H9 (cell line): ENCODE results near the gene MSI2. TPM values are rescaled to one million over a fixed set of nuclear protein-coding genes. Genes with fewer than 3 reads are reported as not detected.
A peak's percentile ranks its signal among the peaks of the same experiment; 100 is the strongest.

Experiments
- DNase-seq: peaks from one replicate; pipeline ENCODE4 v3.0.0-alpha.2; 2017
- H2AFZ ChIP-seq: one replicate; pipeline ENCODE4 v1.6.1; 2013; ENCODE audit warnings: mild to moderate bottlenecking, low read length, control low read depth, moderate library complexity
- H2AK5ac ChIP-seq: 2 replicates; pipeline ENCODE4 v1.6.1; 2013; ENCODE audit warnings: low read length, control low read depth, mixed read lengths; ENCODE audit not compliant: insufficient read length
- H2BK120ac ChIP-seq: one replicate; pipeline ENCODE4 v1.6.1; 2013; ENCODE audit warnings: low read depth, mild to moderate bottlenecking, low read length, control low read depth, inconsistent platforms; ENCODE audit not compliant: poor library complexity, severe bottlenecking
- H2BK12ac ChIP-seq: 2 replicates; pipeline ENCODE4 v1.6.1; 2013; ENCODE audit warnings: low read length, control low read depth, mixed read lengths, low read depth; ENCODE audit not compliant: insufficient read length
- H2BK15ac ChIP-seq: 2 replicates; pipeline ENCODE4 v1.6.1; 2013; ENCODE audit warnings: low read depth, low read length, control low read depth
- H2BK20ac ChIP-seq: one replicate; pipeline ENCODE4 v1.6.1; 2013; ENCODE audit warnings: low read depth, mild to moderate bottlenecking, low read length, control low read depth, inconsistent platforms; ENCODE audit not compliant: poor library complexity, severe bottlenecking
- H2BK5ac ChIP-seq: 2 replicates; pipeline ENCODE4 v1.6.1; 2013; ENCODE audit warnings: low read length, control low read depth, mixed read lengths; ENCODE audit not compliant: insufficient read length
- H3K14ac ChIP-seq: 2 replicates; pipeline ENCODE4 v1.6.1; 2013; ENCODE audit warnings: low read length, control low read depth; ENCODE audit not compliant: insufficient read depth
- H3K18ac ChIP-seq: 2 replicates; pipeline ENCODE4 v1.6.1; 2013; ENCODE audit warnings: low read depth, mild to moderate bottlenecking, mixed read lengths, low read length, control low read depth; ENCODE audit not compliant: insufficient read length
- H3K23ac ChIP-seq: 2 replicates; pipeline ENCODE4 v1.6.1; 2013; ENCODE audit warnings: low read length, control low read depth, mixed read lengths, low read depth; ENCODE audit not compliant: insufficient read length
- H3K23me2 ChIP-seq: 2 replicates; pipeline ENCODE4 v1.6.1; 2013; ENCODE audit warnings: low read depth, mild to moderate bottlenecking, mixed read lengths, low read length, control low read depth; ENCODE audit not compliant: insufficient read length, poor library complexity, severe bottlenecking
- H3K27ac ChIP-seq: 2 replicates; pipeline ENCODE4 v1.5.1; 2013; ENCODE audit warnings: low read length, control low read depth, mixed read lengths, low read depth; ENCODE audit not compliant: insufficient read length
- H3K27me3 ChIP-seq: 2 replicates; pipeline ENCODE4 v1.6.1; 2013; ENCODE audit warnings: low read length, control low read depth, inconsistent platforms; ENCODE audit not compliant: insufficient read depth
- H3K4ac ChIP-seq: 2 replicates; pipeline ENCODE4 v1.6.1; 2013; ENCODE audit warnings: low read depth, mild to moderate bottlenecking, control low read depth, inconsistent platforms, low read length, moderate library complexity
- H3K4me1 ChIP-seq: 2 replicates; pipeline ENCODE4 v1.6.1; 2013; ENCODE audit warnings: low read length, control low read depth, inconsistent platforms; ENCODE audit not compliant: insufficient read depth
- H3K4me2 ChIP-seq: 2 replicates; pipeline ENCODE4 v1.6.1; 2013; ENCODE audit warnings: low read length, control low read depth, mixed read lengths; ENCODE audit not compliant: insufficient read length, insufficient read depth
- H3K56ac ChIP-seq: 2 replicates; pipeline ENCODE4 v1.6.1; 2013; ENCODE audit warnings: low read depth, mild to moderate bottlenecking, mixed read lengths, low read length, control low read depth; ENCODE audit not compliant: insufficient read length
- H3K79me1 ChIP-seq: 2 replicates; pipeline ENCODE4 v1.6.1; 2013; ENCODE audit warnings: low read depth, mild to moderate bottlenecking, moderate library complexity, low read length, control low read depth, inconsistent platforms; ENCODE audit not compliant: insufficient read depth, poor library complexity, severe bottlenecking
- H3K79me2 ChIP-seq: 2 replicates; pipeline ENCODE4 v1.6.1; 2013; ENCODE audit warnings: low read length, control low read depth, inconsistent platforms; ENCODE audit not compliant: insufficient read depth
- H3K9ac ChIP-seq: 2 replicates; pipeline ENCODE4 v1.6.1; 2013; ENCODE audit warnings: low read length, control low read depth, mixed read lengths; ENCODE audit not compliant: insufficient read length; ENCODE audit errors: extremely low read depth
- H3K9me3 ChIP-seq: one replicate; pipeline ENCODE4 v1.6.1; 2013; ENCODE audit warnings: low read depth, low read length, inconsistent platforms; ENCODE audit not compliant: control insufficient read depth
- H3T11ph ChIP-seq: one replicate; pipeline ENCODE4 v1.6.1; 2013; ENCODE audit warnings: mild to moderate bottlenecking, low read length, control low read depth, inconsistent platforms
- H4K20me1 ChIP-seq: one replicate; pipeline ENCODE4 v1.6.1; 2013; ENCODE audit not compliant: control insufficient read depth, insufficient read length, insufficient read depth
- H4K5ac ChIP-seq: 2 replicates; pipeline ENCODE4 v1.6.1; 2013; ENCODE audit warnings: low read depth, mild to moderate bottlenecking, mixed read lengths, low read length, control low read depth; ENCODE audit not compliant: insufficient read length
- H4K8ac ChIP-seq: replicated peaks from 2 replicates; pipeline ENCODE4 v1.6.1; 2013; ENCODE audit warnings: low read length, control low read depth, mixed read lengths, low read depth; ENCODE audit not compliant: insufficient read length
- H4K91ac ChIP-seq: 2 replicates; pipeline ENCODE4 v1.6.1; 2013; ENCODE audit warnings: low read depth, mild to moderate bottlenecking, moderate library complexity, mixed read lengths, low read length, control low read depth; ENCODE audit not compliant: insufficient read length
- H3K27ac Mint-ChIP-seq, 3 experiments: 2 replicates in 2 of 3; 3 replicates in 1 of 3; pipeline ENCODE4 v1.8.0; 2020 to 2021; ENCODE audit warnings: mixed read lengths in 3 of 3, mild to moderate bottlenecking in 1 of 3, moderate library complexity in 1 of 3
- H3K27me3 Mint-ChIP-seq: 2 replicates; pipeline ENCODE4 v1.8.0; 2021; ENCODE audit warnings: low read depth, mild to moderate bottlenecking, moderate library complexity, mixed read lengths
- H3K36me3 Mint-ChIP-seq, 3 experiments: 2 replicates in 2 of 3; 3 replicates in 1 of 3; pipeline ENCODE4 v1.8.0; 2020 to 2021; ENCODE audit warnings: low read depth in 3 of 3, mixed read lengths in 3 of 3; ENCODE audit not compliant: insufficient read depth in 1 of 3
- H3K4me1 Mint-ChIP-seq, 2 experiments: 2 replicates each; pipeline ENCODE4 v1.8.0; 2020; ENCODE audit warnings: mixed read lengths in 2 of 2
- H3K4me3 Mint-ChIP-seq, 2 experiments: 2 replicates in 1 of 2; 3 replicates in 1 of 2; pipeline ENCODE4 v1.8.0; 2020 to 2021; ENCODE audit warnings: mild to moderate bottlenecking in 2 of 2, mixed read lengths in 2 of 2, moderate library complexity in 1 of 2
- H3K9me3 Mint-ChIP-seq, 2 experiments: 2 replicates in 1 of 2; 3 replicates in 1 of 2; pipeline ENCODE4 v1.8.0; 2020; ENCODE audit warnings: mild to moderate bottlenecking in 2 of 2, mixed read lengths in 2 of 2, moderate library complexity in 1 of 2
- WGBS: extraction: QIAGEN DNeasy Blood & Tissue Kit; methylation state at CpG from one replicate; pipeline ENCODE4 v1.1.7; 2013; ENCODE audit warnings: missing lambda C conversion rate, low lambda C conversion rate, mixed read lengths; ENCODE audit not compliant: insufficient read length; ENCODE audit errors: extremely low coverage; 5-methylcytosine and 5-hydroxymethylcytosine counted together
- total RNA-seq: library from RNA; stranded (reverse); gene quantifications from 2 replicates; pipeline ENCODE4 v1.2.1, GENCODE V29; 2021
- TF ChIP-seq, protein P1 (sequence below): fragments of 200-600 bp; sonication (generic); conservative IDR thresholded peaks from 3 replicates; pipeline ENCODE4 v1.8.0; 2021; ENCODE audit warnings: antibody characterized with exemption, mild to moderate bottlenecking

MSI2 gene
- total RNA-seq, 1 experiment from 2014 or later: 98.5 TPM

GRCh38 chr17:57275071-57275764 is 18.9 kb downstream of the MSI2 start:
- no peak overlapping the region for H3K18ac ChIP-seq
- no peak overlapping the region for H2BK5ac ChIP-seq
- H4K20me1 ChIP-seq: no peaks in the 10 kb centered on the region
- H3K27ac ChIP-seq: no peak overlapping the region
- no peak overlapping the region for H3K56ac ChIP-seq
- WGBS: 100% methylated on average over 3 of the region's 6 CpGs
- no peak overlapping the region for H3T11ph ChIP-seq
- H4K5ac ChIP-seq: no peak overlapping the region
- H3K4ac ChIP-seq: no peak overlapping the region
- no peaks in the 10 kb centered on the region for H3K79me2 ChIP-seq
- H2BK15ac ChIP-seq: no peak overlapping the region
- H2BK12ac ChIP-seq: no peak overlapping the region
- Mint-ChIP-seq H3K9me3 (no peaks in the 10 kb centered on the region), H3K27me3 (no peaks in the 10 kb centered on the region), H3K27ac (peak overlapping the region in 1 of 3 experiments; percentile 38; a peak in 2 of 7 replicates), H3K36me3 (peaks cover 17 to 57% (median 39%) of the 10 kb centered on the region in 3 experiments), H3K4me3 (no peak overlapping the region), H3K4me1 (peaks cover 10 to 40% of the 10 kb centered on the region in 2 experiments)
- no peak overlapping the region for H2AK5ac ChIP-seq
- H3K9ac ChIP-seq: no peak overlapping the region
- H4K8ac ChIP-seq: no peak overlapping the region
- H2BK120ac ChIP-seq: no peak overlapping the region
- no peak overlapping the region for H3K4me2 ChIP-seq
- H4K91ac ChIP-seq: no peak overlapping the region
- no peak overlapping the region for H3K14ac ChIP-seq
- no peak overlapping the region for H3K23ac ChIP-seq
- no peaks in the 10 kb centered on the region for H3K27me3 ChIP-seq
- no peak overlapping the region for H2AFZ ChIP-seq
- no peaks in the 10 kb centered on the region for H3K79me1 ChIP-seq
- no peaks in the 10 kb centered on the region for H3K23me2 ChIP-seq
- H2BK20ac ChIP-seq: no peak overlapping the region
- no peaks in the 10 kb centered on the region for H3K9me3 ChIP-seq
- 0 out of 2 replicates have a peak, but pooled peaks cover under 1% of the 10 kb centered on the region for H3K4me1 ChIP-seq
- TF ChIP-seq, protein P1, sequence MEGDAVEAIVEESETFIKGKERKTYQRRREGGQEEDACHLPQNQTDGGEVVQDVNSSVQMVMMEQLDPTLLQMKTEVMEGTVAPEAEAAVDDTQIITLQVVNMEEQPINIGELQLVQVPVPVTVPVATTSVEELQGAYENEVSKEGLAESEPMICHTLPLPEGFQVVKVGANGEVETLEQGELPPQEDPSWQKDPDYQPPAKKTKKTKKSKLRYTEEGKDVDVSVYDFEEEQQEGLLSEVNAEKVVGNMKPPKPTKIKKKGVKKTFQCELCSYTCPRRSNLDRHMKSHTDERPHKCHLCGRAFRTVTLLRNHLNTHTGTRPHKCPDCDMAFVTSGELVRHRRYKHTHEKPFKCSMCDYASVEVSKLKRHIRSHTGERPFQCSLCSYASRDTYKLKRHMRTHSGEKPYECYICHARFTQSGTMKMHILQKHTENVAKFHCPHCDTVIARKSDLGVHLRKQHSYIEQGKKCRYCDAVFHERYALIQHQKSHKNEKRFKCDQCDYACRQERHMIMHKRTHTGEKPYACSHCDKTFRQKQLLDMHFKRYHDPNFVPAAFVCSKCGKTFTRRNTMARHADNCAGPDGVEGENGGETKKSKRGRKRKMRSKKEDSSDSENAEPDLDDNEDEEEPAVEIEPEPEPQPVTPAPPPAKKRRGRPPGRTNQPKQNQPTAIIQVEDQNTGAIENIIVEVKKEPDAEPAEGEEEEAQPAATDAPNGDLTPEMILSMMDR: no peak
- DNase-seq: no peak
